ENCODE results near the gene TNNT3. TPM values are rescaled to one million over a fixed set of nuclear protein-coding genes. Genes with fewer than 3 reads are reported as not detected.
A peak's percentile ranks its signal among the peaks of the same experiment; 100 is the strongest.

Gene TNNT3
- total and polyA plus RNA-seq, 3 donors from 2014 or later: 8.1 to 16.1 (median 13.1) TPM

DNA sequence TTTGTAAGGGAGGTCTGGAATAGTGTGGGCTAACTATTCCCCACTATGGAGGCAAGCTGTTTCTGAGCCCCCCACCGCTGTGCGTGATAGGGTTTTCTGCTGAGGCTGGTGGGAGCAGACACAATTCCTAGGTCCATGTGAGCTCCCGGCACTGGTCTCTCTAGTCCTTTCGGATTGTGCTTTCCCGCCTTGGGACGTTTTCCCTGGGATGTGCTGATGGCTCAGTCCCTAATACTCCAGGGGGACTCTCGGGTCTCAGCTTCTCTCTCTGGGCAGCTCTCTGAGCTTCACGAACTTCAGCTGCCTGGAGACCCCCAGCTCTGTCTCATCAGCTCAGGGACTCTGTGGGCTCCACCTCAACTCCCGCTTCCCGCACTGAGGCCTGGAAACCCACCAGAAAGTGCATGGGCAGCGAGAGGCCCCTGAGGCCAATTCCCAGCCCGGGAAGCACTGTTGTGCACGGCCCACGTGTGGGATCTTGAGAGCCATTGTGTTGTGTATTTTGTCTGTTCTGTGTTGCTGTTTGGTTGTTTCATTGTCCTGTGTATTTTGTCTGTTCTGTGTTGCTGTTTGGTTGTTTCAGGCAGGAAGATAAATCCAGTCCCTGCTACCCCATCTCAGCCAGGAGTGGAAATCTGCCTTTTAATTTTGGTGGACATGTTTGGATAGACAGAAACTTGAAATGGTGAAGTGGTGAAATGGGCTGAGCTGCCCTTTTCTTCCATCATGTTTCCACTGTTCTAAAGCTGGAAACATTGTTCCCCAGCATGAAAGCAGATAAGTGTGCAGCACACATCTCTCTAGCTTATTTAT is 12.7 kb upstream of the TNNT3 start:
- Histone ChIP-seq H3K27ac (peak overlapping the region; percentile 20 to 70), H3K36me3 (ENCODE audit: low read depth, missing control alignments) (no peaks in the 10 kb centered on the region), H3K4me1 (peaks cover 15% of the 10 kb centered on the region), H3K9me3 (no peaks in the 10 kb centered on the region), H3K4me3 (no peak overlapping the region), H3K27me3 (no peaks in the 10 kb centered on the region)
- TF ChIP-seq, protein P1, sequence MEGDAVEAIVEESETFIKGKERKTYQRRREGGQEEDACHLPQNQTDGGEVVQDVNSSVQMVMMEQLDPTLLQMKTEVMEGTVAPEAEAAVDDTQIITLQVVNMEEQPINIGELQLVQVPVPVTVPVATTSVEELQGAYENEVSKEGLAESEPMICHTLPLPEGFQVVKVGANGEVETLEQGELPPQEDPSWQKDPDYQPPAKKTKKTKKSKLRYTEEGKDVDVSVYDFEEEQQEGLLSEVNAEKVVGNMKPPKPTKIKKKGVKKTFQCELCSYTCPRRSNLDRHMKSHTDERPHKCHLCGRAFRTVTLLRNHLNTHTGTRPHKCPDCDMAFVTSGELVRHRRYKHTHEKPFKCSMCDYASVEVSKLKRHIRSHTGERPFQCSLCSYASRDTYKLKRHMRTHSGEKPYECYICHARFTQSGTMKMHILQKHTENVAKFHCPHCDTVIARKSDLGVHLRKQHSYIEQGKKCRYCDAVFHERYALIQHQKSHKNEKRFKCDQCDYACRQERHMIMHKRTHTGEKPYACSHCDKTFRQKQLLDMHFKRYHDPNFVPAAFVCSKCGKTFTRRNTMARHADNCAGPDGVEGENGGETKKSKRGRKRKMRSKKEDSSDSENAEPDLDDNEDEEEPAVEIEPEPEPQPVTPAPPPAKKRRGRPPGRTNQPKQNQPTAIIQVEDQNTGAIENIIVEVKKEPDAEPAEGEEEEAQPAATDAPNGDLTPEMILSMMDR (IDR thresholded peaks at IDR 0.05): no peak
- TF ChIP-seq POLR2A (IDR thresholded peaks at IDR 0.05): no peak
- 42 to 64% methylated on average over 14 of the region's 14 CpGs for WGBS, 2 donors
- intact Hi-C loops (cut with DNase I; ENCODE audit: low total_unique reads): no loop called here
- DNase-seq: no peak

DNA sequence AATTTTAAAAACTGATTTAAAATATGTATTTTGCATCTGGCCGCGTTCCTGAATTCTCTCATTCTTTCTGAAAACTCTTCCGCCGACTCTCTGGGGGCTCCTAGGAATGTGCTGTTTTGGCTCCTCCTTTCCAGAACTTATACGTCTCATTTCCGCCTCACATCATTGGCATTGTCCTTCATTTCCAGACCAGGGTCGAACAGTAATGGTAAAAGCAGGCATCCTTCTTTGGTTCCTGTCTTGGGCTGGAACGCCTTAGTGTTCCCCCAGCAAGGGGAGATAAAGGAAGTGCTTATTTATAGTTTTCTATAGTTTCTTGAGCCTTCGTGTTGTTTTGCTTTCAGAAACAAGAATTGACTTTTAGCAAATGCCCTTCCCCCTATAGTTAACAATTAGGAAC is 10.9 kb upstream of the TNNT3 start:
- TF ChIP-seq, protein P1 (IDR thresholded peaks at IDR 0.05): no peak
- TF ChIP-seq POLR2A (IDR thresholded peaks at IDR 0.05): no peak
- H3K4me1 ChIP-seq: peaks cover 15% of the 10 kb centered on the region
- 31 to 35% methylated on average over 9 of the region's 9 CpGs for WGBS, 2 donors
- H3K27ac ChIP-seq: peak overlapping the region in 1 of 2 donors; percentile 70
- H3K27me3 ChIP-seq: no peaks in the 10 kb centered on the region
- DNase-seq: no peak
- H3K9me3 ChIP-seq: no peaks in the 10 kb centered on the region
- H3K36me3 ChIP-seq (ENCODE audit: low read depth, missing control alignments): no peaks in the 10 kb centered on the region
- intact Hi-C loops (cut with DNase I; ENCODE audit: low total_unique reads): no loop called here
- no peak overlapping the region for H3K4me3 ChIP-seq

DNA sequence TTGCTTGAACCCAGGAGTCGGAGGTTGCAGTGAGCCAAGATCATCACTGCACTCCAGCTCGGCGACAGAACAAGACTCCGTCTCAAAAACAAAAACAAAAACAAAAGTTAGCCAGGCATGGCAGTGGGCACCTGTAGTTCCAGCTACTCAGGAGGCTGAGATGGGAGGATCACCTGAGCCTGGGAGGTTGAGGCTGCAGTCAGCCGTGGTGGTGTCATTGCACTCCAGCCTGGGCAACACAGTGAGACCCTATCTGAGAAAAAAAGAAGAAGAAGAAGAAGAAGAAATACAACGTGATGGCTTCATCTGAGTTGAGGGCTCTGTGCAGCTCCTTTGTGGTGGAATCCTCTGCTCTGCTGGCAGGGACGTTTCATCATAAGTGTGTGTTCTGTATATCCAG is 10.0 kb upstream of the TNNT3 start:
- 90 to 91% methylated on average over 7 of the region's 7 CpGs for WGBS, 2 donors

DNA sequence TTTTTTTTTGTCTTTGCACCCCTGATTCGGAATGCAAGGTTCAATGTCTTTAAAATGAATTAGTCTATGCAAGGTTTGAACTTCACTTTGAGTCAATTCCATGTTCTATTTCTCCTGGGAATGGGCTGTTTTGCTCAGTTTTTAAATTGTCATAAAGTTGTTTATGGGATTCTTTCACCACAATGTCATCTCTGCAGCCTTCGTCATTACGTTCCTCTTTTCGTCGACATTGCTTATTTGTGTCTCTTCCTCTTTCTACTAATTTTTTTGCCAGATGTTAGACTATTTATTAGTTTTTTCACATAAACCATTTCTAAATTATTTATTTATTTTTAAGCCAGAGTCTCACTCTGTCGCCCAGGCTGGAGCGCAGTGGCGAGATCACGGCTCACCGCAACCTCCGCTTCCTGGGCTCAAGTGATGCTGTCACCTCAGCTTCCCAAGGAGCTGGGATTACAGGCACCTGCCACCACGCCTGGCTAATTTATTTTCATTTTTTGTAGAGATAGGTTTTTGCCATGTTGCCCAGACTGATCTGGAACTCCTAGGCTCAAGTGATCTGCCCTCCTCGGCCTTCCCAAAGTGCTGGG is 7.1 kb upstream of the TNNT3 start:
- intact Hi-C loops (cut with DNase I; ENCODE audit: low total_unique reads): no loop called here
- no peak overlapping the region for H3K27ac ChIP-seq

More for the DNA sequence above, 10.0 kb upstream of the TNNT3 start:
- intact Hi-C loops (cut with DNase I; ENCODE audit: low total_unique reads): no loop called here
- TF ChIP-seq, protein P1 (IDR thresholded peaks at IDR 0.05): no peak
- TF ChIP-seq POLR2A (IDR thresholded peaks at IDR 0.05): no peak
- no peaks in the 10 kb centered on the region for H3K36me3 ChIP-seq (ENCODE audit: low read depth, missing control alignments)
- H3K9me3 ChIP-seq: no peaks in the 10 kb centered on the region
- no peak overlapping the region for H3K27ac ChIP-seq
- H3K4me3 ChIP-seq: no peak overlapping the region
- H3K4me1 ChIP-seq: peaks cover 15% of the 10 kb centered on the region
- H3K27me3 ChIP-seq: no peaks in the 10 kb centered on the region
- no peak for DNase-seq

More for the DNA sequence above, 7.1 kb upstream of the TNNT3 start:
- H3K36me3 ChIP-seq (ENCODE audit: low read depth, missing control alignments): no peaks in the 10 kb centered on the region
- no peaks in the 10 kb centered on the region for H3K9me3 ChIP-seq
- DNase-seq: no peak
- TF ChIP-seq, protein P1 (IDR thresholded peaks at IDR 0.05): no peak
- no peak for TF ChIP-seq POLR2A (IDR thresholded peaks at IDR 0.05)
- H3K4me3 ChIP-seq: no peak overlapping the region
- H3K4me1 ChIP-seq: peaks cover 8% of the 10 kb centered on the region
- H3K27me3 ChIP-seq: no peaks in the 10 kb centered on the region
- WGBS, 2 donors: 88 to 90% methylated on average over 13 of the region's 13 CpGs

Data from testis (tissue), 3 donors.